ENCODE data around the gene BAIAP2L2. TPM values are rescaled to one million over a fixed set of nuclear protein-coding genes. Genes with fewer than 3 reads are reported as not detected.
A peak's percentile ranks its signal among the peaks of the same experiment; 100 is the strongest.

Gene BAIAP2L2
- total and polyA plus RNA-seq, 10 of the 15 experiments (the other 5 are each of a cell fraction or from before 2014, with no cell fraction given), result 0.08 to 0.38 (median 0.14) TPM; not detected in 6

DNA sequence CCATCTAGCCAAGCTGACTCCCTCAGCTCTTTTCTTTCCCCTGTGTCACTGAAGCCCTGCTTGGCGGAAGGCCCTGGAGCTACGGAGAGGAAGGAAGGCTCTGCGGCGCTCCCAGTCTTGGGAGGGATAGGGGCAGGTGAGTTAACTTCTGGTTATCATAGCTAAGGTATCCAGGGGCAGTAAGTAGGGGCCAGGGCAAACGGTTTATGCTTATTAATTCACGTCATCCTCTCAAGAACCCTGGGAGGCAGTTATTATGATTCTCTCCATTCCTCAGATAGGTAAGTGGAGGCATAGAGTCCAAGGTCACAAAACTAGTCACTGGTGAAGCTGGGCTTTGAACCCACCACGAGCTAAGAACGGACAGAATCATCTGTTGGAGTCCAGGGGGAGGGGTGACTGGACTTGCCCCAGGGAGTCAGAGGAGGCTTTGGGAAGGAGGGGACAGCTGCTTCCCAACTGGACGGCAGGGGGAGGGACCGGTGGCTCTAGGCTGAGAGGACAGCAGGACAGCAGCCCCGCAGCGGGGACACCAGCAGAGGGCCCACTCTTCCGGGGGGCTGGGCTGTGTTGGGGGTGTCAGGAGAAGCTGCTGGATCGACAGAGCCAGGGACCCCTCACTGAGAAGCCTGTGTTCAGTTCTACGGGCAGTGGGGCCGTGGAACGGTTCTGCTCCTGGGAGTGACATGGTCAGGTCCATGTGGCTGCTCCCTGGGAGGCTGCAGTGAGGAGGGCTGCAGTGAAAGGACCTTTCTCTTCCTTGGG, 3.5 kb downstream of the BAIAP2L2 start (continued):
- no peak for TF ChIP-seq EED (IDR thresholded peaks at IDR 0.05; ENCODE audit: low read depth)
- TF ChIP-seq YBX1 (IDR thresholded peaks at IDR 0.05), result no peak
- no peak for TF ChIP-seq EGR1 (IDR thresholded peaks at IDR 0.05; ENCODE audit: borderline replicate concordance in 1 of 2, low read depth in 2 of 2, low read length in 2 of 2)

DNA sequence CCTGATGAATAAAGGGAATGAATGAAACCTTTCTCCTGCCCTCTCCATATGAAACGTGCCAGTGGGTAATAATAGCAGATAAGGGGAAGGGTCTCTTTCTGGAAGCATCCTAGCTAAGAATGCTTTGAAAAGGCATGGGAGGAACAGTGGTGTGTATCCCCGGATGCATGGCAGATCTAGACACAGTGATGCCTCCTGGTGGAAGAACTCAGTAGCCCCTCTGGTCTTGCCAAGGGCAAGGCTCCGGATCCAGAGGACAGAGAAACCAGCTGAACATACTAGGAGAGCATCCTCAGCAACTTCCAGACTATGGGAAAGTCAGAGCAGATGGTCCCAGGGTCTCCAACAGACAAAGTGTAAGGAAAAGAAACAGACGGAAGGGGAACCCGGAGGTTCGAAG, 6.4 kb downstream of the BAIAP2L2 start:
- no peak for DNase-seq (ENCODE audit: low read depth, low spot score)
- Histone ChIP-seq H3K4me3 (no peak overlapping the region), H3K27ac (ENCODE audit: control insufficient read depth, insufficient read depth) (no peak overlapping the region), H4K20me1 (ENCODE audit: control insufficient read depth, insufficient read depth) (no peaks in the 10 kb centered on the region), H3K36me3 (ENCODE audit: control insufficient read depth in 2 of 2, insufficient read depth in 2 of 2, low read length in 1 of 2) (no peaks in the 10 kb centered on the region), H3K9me3 (replicated peaks; ENCODE audit: control insufficient read depth, insufficient read depth, low read length) (no peaks in the 10 kb centered on the region), H3K4me1 (ENCODE audit: control insufficient read depth, insufficient read depth, low read length) (no peaks in the 10 kb centered on the region), H3K79me2 (ENCODE audit: control insufficient read depth, insufficient read depth, low read length) (no peaks in the 10 kb centered on the region), H2AFZ (ENCODE audit: control insufficient read depth, low read depth, low read length) (no peak overlapping the region), H3K27me3 (replicated peaks in 1 of 2; ENCODE audit: control insufficient read depth in 2 of 2, insufficient read depth in 2 of 2, low read length in 1 of 2) (no peaks in the 10 kb centered on the region), H3K9ac (ENCODE audit: control insufficient read depth, insufficient read depth, low read length) (no peak overlapping the region), H3K4me2 (ENCODE audit: control insufficient read depth, insufficient read depth) (no peak overlapping the region)
- CTCF ChIA-PET, result interaction anchor here (0.8 to 4.5 kb wide), 3 partner anchors 51 to 97 kb away, joined by 3 to 34 read pairs (median 5); partner anchors contain the start of gene MAFF
- intact Hi-C loops (cut with micrococcal nuclease; ENCODE audit: unreplicated experiment) (loop anchor here (5.0 kb wide), 1 partner anchor 52 kb away; no protein-coding TSS in a partner anchor), in situ Hi-C loops (cut with MboI) (no loop called here)
- BruUV-seq (replicated peaks), result no TSS peak
- TF ChIP-seq, protein P1, sequence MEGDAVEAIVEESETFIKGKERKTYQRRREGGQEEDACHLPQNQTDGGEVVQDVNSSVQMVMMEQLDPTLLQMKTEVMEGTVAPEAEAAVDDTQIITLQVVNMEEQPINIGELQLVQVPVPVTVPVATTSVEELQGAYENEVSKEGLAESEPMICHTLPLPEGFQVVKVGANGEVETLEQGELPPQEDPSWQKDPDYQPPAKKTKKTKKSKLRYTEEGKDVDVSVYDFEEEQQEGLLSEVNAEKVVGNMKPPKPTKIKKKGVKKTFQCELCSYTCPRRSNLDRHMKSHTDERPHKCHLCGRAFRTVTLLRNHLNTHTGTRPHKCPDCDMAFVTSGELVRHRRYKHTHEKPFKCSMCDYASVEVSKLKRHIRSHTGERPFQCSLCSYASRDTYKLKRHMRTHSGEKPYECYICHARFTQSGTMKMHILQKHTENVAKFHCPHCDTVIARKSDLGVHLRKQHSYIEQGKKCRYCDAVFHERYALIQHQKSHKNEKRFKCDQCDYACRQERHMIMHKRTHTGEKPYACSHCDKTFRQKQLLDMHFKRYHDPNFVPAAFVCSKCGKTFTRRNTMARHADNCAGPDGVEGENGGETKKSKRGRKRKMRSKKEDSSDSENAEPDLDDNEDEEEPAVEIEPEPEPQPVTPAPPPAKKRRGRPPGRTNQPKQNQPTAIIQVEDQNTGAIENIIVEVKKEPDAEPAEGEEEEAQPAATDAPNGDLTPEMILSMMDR (IDR thresholded peaks at IDR 0.05 in 2 of 3, conservative IDR thresholded peaks at IDR 0.05 in 1 of 3; ENCODE audit: control insufficient read depth in 2 of 3, extremely low read depth in 1 of 3, insufficient read depth in 1 of 3, low read depth in 3 of 3, low read length in 3 of 3), result peak in 2 of 3 experiments; percentile 16 to 32; a peak in 3 of 6 replicates
- no peak for TF ChIP-seq ZNF622 (IDR thresholded peaks at IDR 0.05)
- POLR2A ChIA-PET, result interaction anchor here (0.6 to 0.7 kb wide), 2 partner anchors 121 to 167 kb away, joined by 4 to 5 read pairs; no protein-coding TSS in a partner anchor
- RAD21 ChIA-PET (ENCODE audit: unreplicated experiment), result interaction anchor here (1.6 kb wide), 1 partner anchor 52 kb away, joined by 7 read pairs; no protein-coding TSS in a partner anchor
- 68% methylated on average over 6 of the region's 6 CpGs for whole genome bisulfite sequencing (ENCODE audit: insufficient coverage, insufficient replicate concordance, low lambda C conversion rate, missing lambda C conversion rate)
- SMC1A ChIA-PET (ENCODE audit: uncharacterized antibody, unreplicated experiment), result interaction anchor here (0.7 to 0.9 kb wide), 2 partner anchors 49 to 126 kb away, joined by 3 read pairs; no protein-coding TSS in a partner anchor
- peak; percentile 49; the same call in 1 of the 3 replicates for ATAC-seq
- FAIRE-seq, result no peak

All from GM12878 (cell line).